ENCODE measurements around the gene RNU6-7. TPM values are rescaled to one million over a fixed set of nuclear protein-coding genes. Genes with fewer than 3 reads are reported as not detected.

Gene RNU6-7
- total and polyA plus RNA-seq, 2 of the 13 experiments (the other 11 are each of a cell fraction or from before 2014, with no cell fraction given), result under 0.01 TPM; not detected in 1

- peak; percentile 90; the same call in 1 of the 2 replicates for TF ChIP-seq DMTF1 (CRISPR knock-in tag; IDR thresholded peaks at IDR 0.05)
- TF ChIP-seq ZNF407 (CRISPR knock-in tag; IDR thresholded peaks at IDR 0.05; ENCODE audit: not compliant biosample characterization), result peak; percentile 99
- peak; percentile 14; the same call in 1 of the 2 replicates for TF ChIP-seq ZNF773 (CRISPR knock-in tag; IDR thresholded peaks at IDR 0.05; ENCODE audit: borderline replicate concordance)
- peak; percentile 98 for TF ChIP-seq HNF4A (CRISPR knock-in tag; IDR thresholded peaks at IDR 0.05)
- TF ChIP-seq KLF13 (CRISPR knock-in tag; IDR thresholded peaks at IDR 0.05), result peak; percentile 96; the same call in 1 of the 2 replicates
- peak; percentile 94 for TF ChIP-seq ZNF317 (CRISPR knock-in tag; IDR thresholded peaks at IDR 0.05)
- 0 out of 2 replicates have a peak, but pooled peaks have one; percentile 14 for TF ChIP-seq TBX3 (IDR thresholded peaks at IDR 0.05; ENCODE audit: borderline replicate concordance)
- peak; percentile 90 for TF ChIP-seq PATZ1 (CRISPR knock-in tag; IDR thresholded peaks at IDR 0.05)
- no peak for TF ChIP-seq ZNF17 (CRISPR knock-in tag; IDR thresholded peaks at IDR 0.05)
- TF ChIP-seq SRSF1 (optimal IDR thresholded peaks at IDR 0.05; ENCODE audit: low read depth, low read length), result peak; percentile 99
- peak; percentile 95 for TF ChIP-seq MZF1 (CRISPR knock-in tag; IDR thresholded peaks at IDR 0.05; ENCODE audit: borderline replicate concordance)
- peak; percentile 76; the same call in 1 of the 2 replicates for TF ChIP-seq ZNF12 (CRISPR knock-in tag; IDR thresholded peaks at IDR 0.05)
- peak; percentile 99 for TF ChIP-seq CHCHD3 (CRISPR knock-in tag; IDR thresholded peaks at IDR 0.05)
- peak; percentile 87 for TF ChIP-seq RXRA (CRISPR knock-in tag; IDR thresholded peaks at IDR 0.05)
- TF ChIP-seq ZFP36L1 (CRISPR knock-in tag; IDR thresholded peaks at IDR 0.05), result peak; percentile 14
- peak; percentile 57 for TF ChIP-seq ZNF205 (CRISPR knock-in tag; IDR thresholded peaks at IDR 0.05)
- peak; percentile 95 for TF ChIP-seq ZBTB7B (CRISPR knock-in tag; IDR thresholded peaks at IDR 0.05)
These were observed 541 bp upstream of the RNU6-7 start (continued) for GRCh38 chr14:32201193-32201815.
